H1 (cell line): ENCODE data around the gene SPATS2L. TPM values are rescaled to one million over a fixed set of nuclear protein-coding genes. Genes with fewer than 3 reads are reported as not detected.

Experiments used
- CTCF ChIA-PET: fragments of 300-600 bp; sonication (Branson Sonifier 250); formaldehyde crosslinking; loops from one replicate; lab custom pipeline; 2021; ENCODE audit not compliant: partially characterized antibody; lab: Charles Lee
- POLR2A ChIA-PET: fragments of 300-600 bp; sonication (Branson Sonifier 250); formaldehyde crosslinking; loops from one replicate; lab custom pipeline; 2021; ENCODE audit warnings: inconsistent platforms; ENCODE audit not compliant: partially characterized antibody; lab: Charles Lee
- DNase-seq, 2 experiments: peaks; one replicate each; pipeline versions ENCODE4 v3.0.0 to v3.0.0-alpha.2; 2010 to 2022; ENCODE audit warnings: low spot score in 2 of 2, low read depth in 1 of 2, mixed read lengths in 1 of 2
- FAIRE-seq: peaks from 2 replicates; lab custom pipeline; 2011; peaks lifted over from hg19 to GRCh38; lab: Jason Lieb, UNC
- H2AFZ ChIP-seq: 2 replicates; pipeline ENCODE4 v1.8.1; 2012; ENCODE audit warnings: low read length, inconsistent platforms
- H2AK5ac ChIP-seq: 2 replicates; pipeline ENCODE4 v1.6.1; 2013; ENCODE audit warnings: low read depth, low read length
- H2BK120ac ChIP-seq: replicated peaks from 2 replicates; pipeline ENCODE3; 2013; ENCODE audit warnings: low read depth, low read length, inconsistent platforms
- H2BK12ac ChIP-seq: 2 replicates; pipeline ENCODE4 v1.6.1; 2013; ENCODE audit warnings: low read depth, low read length
- H2BK15ac ChIP-seq: 2 replicates; pipeline ENCODE4 v1.6.1; 2013; ENCODE audit warnings: low read length
- H2BK20ac ChIP-seq: 2 replicates; pipeline ENCODE4 v1.6.1; 2013; ENCODE audit warnings: low read length
- H2BK5ac ChIP-seq: 2 replicates; pipeline ENCODE4 v1.6.1; 2013; ENCODE audit warnings: low read depth, low read length
- H3K14ac ChIP-seq: 2 replicates; pipeline ENCODE4 v1.6.1; 2013; ENCODE audit warnings: inconsistent platforms; ENCODE audit not compliant: insufficient read length
- H3K18ac ChIP-seq: 2 replicates; pipeline ENCODE4 v1.6.1; 2013; ENCODE audit warnings: low read length; ENCODE audit errors: extremely low read depth
- H3K23ac ChIP-seq: 2 replicates; pipeline ENCODE4 v1.6.1; 2013; ENCODE audit warnings: inconsistent platforms; ENCODE audit not compliant: insufficient read length
- H3K23me2 ChIP-seq: 2 replicates; pipeline ENCODE4 v1.6.1; 2013; ENCODE audit warnings: low read depth, low read length
- H3K27ac ChIP-seq: 2 replicates; pipeline ENCODE4 v1.6.1; 2011; ENCODE audit warnings: low read depth, low read length, inconsistent platforms
- H3K27me3 ChIP-seq, 4 experiments: replicated peaks in 1 of 4; 1 replicate in 1 of 4; 2 replicates in 3 of 4; pipeline versions ENCODE4 v1.6.1 to v1.8.1; 2011 to 2013; ENCODE audit warnings: low read length in 3 of 4, mild to moderate bottlenecking in 3 of 4, inconsistent platforms in 2 of 4, mixed read lengths in 2 of 4, moderate library complexity in 1 of 4; ENCODE audit not compliant: control insufficient read depth in 3 of 4, insufficient read depth in 3 of 4; ENCODE audit errors: extremely low read depth in 1 of 4
- H3K36me3 ChIP-seq, 4 experiments: 2 replicates each; pipeline versions ENCODE4 v1.6.1 to v1.8.1; 2011 to 2013; ENCODE audit warnings: mild to moderate bottlenecking in 4 of 4, low read length in 3 of 4, moderate library complexity in 2 of 4, control low read depth in 1 of 4, inconsistent platforms in 1 of 4; ENCODE audit not compliant: insufficient read depth in 4 of 4, control insufficient read depth in 2 of 4
- H3K4ac ChIP-seq: replicated peaks from 2 replicates; pipeline ENCODE3; 2013; ENCODE audit warnings: low read length, low read depth, mixed read lengths, inconsistent platforms; ENCODE audit not compliant: insufficient read length
- H3K4me1 ChIP-seq, 4 experiments: replicated peaks in 1 of 4; 1 replicate in 1 of 4; 2 replicates in 3 of 4; pipeline versions ENCODE4 v1.6.1 to v1.8.1; 2011 to 2013; ENCODE audit warnings: low read length in 3 of 4, inconsistent platforms in 2 of 4, mixed read lengths in 1 of 4; ENCODE audit not compliant: insufficient read depth in 4 of 4, control insufficient read depth in 3 of 4
- H3K4me2 ChIP-seq, 2 experiments: 2 replicates each; pipeline versions ENCODE4 v1.6.1 to v1.8.1; 2011 to 2013; ENCODE audit warnings: low read depth in 2 of 2, low read length in 2 of 2, control low read depth in 1 of 2, inconsistent platforms in 1 of 2, mild to moderate bottlenecking in 1 of 2; ENCODE audit not compliant: insufficient read depth in 1 of 2
- H3K4me3 ChIP-seq, 4 experiments: fragments of 200-600, 300-600 bp in 1 of 4; sonication (generic), shearing (Covaris generic), sonication (Bioruptor Twin) in 1 of 4; 2 replicates each; pipeline versions ENCODE4 v1.5.1 to v1.8.1; 2011 to 2016; ENCODE audit warnings: low read length in 4 of 4, low read depth in 3 of 4, control low read depth in 2 of 4, inconsistent platforms in 2 of 4, mild to moderate bottlenecking in 2 of 4, mixed read lengths in 1 of 4, moderate library complexity in 1 of 4; ENCODE audit not compliant: insufficient read depth in 2 of 4; ENCODE audit errors: extremely low read depth in 1 of 4
- H3K56ac ChIP-seq: replicated peaks from 2 replicates; pipeline ENCODE3; 2013; ENCODE audit warnings: low read depth, mild to moderate bottlenecking, mixed read lengths, low read length, inconsistent platforms; ENCODE audit not compliant: insufficient read length
- H3K79me1 ChIP-seq: 2 replicates; pipeline ENCODE4 v1.6.1; 2013; ENCODE audit warnings: low read depth, low read length, control low read depth
- H3K79me2 ChIP-seq, 2 experiments: 2 replicates each; pipeline versions ENCODE4 v1.6.1 to v1.8.1; 2012 to 2013; ENCODE audit warnings: low read length in 2 of 2, mild to moderate bottlenecking in 2 of 2, inconsistent platforms in 1 of 2; ENCODE audit not compliant: insufficient read depth in 2 of 2, control insufficient read depth in 1 of 2
- H3K9ac ChIP-seq, 4 experiments: replicated peaks in 1 of 4; 1 replicate in 1 of 4; 2 replicates in 3 of 4; pipeline versions ENCODE4 v1.6.1 to v1.8.1; 2011 to 2013; ENCODE audit warnings: low read depth in 3 of 4, low read length in 3 of 4, control low read depth in 2 of 4, mild to moderate bottlenecking in 2 of 4, moderate library complexity in 2 of 4, inconsistent platforms in 1 of 4; ENCODE audit errors: extremely low read depth in 1 of 4
- H3K9me3 ChIP-seq, 2 experiments: 2 replicates each; pipeline versions ENCODE4 v1.6.1 to v1.8.1; 2012 to 2013; ENCODE audit warnings: mild to moderate bottlenecking in 2 of 2, moderate library complexity in 2 of 2, control low read depth in 1 of 2, inconsistent platforms in 1 of 2, low read depth in 1 of 2, low read length in 1 of 2, mixed read lengths in 1 of 2; ENCODE audit not compliant: insufficient read depth in 2 of 2
- H4K20me1 ChIP-seq, 2 experiments: replicated peaks in 1 of 2; 2 replicates each; pipeline versions ENCODE3 to v1.8.1; 2011 to 2013; ENCODE audit warnings: inconsistent platforms in 2 of 2, low read length in 2 of 2, mild to moderate bottlenecking in 1 of 2; ENCODE audit not compliant: insufficient read depth in 2 of 2, control insufficient read depth in 1 of 2
- H4K5ac ChIP-seq: 2 replicates; pipeline ENCODE4 v1.6.1; 2013; ENCODE audit warnings: low read length, low read depth, mixed read lengths, inconsistent platforms; ENCODE audit not compliant: insufficient read length
- H4K8ac ChIP-seq: 2 replicates; pipeline ENCODE4 v1.8.0; 2013; ENCODE audit warnings: mild to moderate bottlenecking, moderate library complexity, low read length, inconsistent platforms; ENCODE audit not compliant: insufficient read depth; ENCODE audit errors: extremely low read depth
- H4K91ac ChIP-seq: replicated peaks from 2 replicates; pipeline ENCODE3; 2013; ENCODE audit warnings: low read length, mixed read lengths, inconsistent platforms; ENCODE audit not compliant: insufficient read length
- ATF3 ChIP-seq: IDR thresholded peaks from 2 replicates; pipeline ENCODE4 v1.6.1; 2011; ENCODE audit warnings: low read depth, mild to moderate bottlenecking, low read length; ENCODE audit not compliant: insufficient read depth
- CREB1 ChIP-seq: IDR thresholded peaks from 2 replicates; pipeline ENCODE4 v1.6.1; 2012; ENCODE audit warnings: inconsistent platforms
- FOSL1 ChIP-seq: IDR thresholded peaks from 2 replicates; pipeline ENCODE4 v1.6.1; 2011; ENCODE audit warnings: mild to moderate bottlenecking, low read depth, low read length, moderate library complexity; ENCODE audit not compliant: insufficient read depth
- GABPA ChIP-seq: IDR thresholded peaks from 2 replicates; pipeline ENCODE4 v1.6.1; 2011; ENCODE audit warnings: mild to moderate bottlenecking, low read length, moderate library complexity, borderline replicate concordance; ENCODE audit not compliant: insufficient read depth
- JUN ChIP-seq: IDR thresholded peaks from 2 replicates; pipeline ENCODE4 v1.6.1; 2011; ENCODE audit warnings: low read depth, mild to moderate bottlenecking, improper control_type of control experiment, low read length
- KDM1A ChIP-seq: fragments of 200-600, 300-600 bp; sonication (generic); IDR thresholded peaks from 2 replicates; pipeline ENCODE4 v1.7.1; 2016; ENCODE audit warnings: mild to moderate bottlenecking, low read length, borderline replicate concordance
- KDM5A ChIP-seq: fragments of 200-600 bp; IDR thresholded peaks from 2 replicates; pipeline ENCODE4 v1.7.1; 2012; ENCODE audit warnings: mild to moderate bottlenecking, low read length, inconsistent platforms, mixed read lengths
- MAX ChIP-seq: IDR thresholded peaks from 2 replicates; pipeline ENCODE4 v1.6.1; 2012; ENCODE audit warnings: inconsistent platforms
- POLR2AphosphoS5 ChIP-seq: IDR thresholded peaks from 2 replicates; pipeline ENCODE4 v1.6.1; 2011; ENCODE audit warnings: low read depth, low read length
- POU5F1 ChIP-seq: IDR thresholded peaks from 2 replicates; pipeline ENCODE4 v1.6.1; 2011; ENCODE audit warnings: low read depth, mild to moderate bottlenecking, low read length, moderate library complexity
- SP2 ChIP-seq: IDR thresholded peaks from 2 replicates; pipeline ENCODE4 v1.6.1; 2012; ENCODE audit warnings: mild to moderate bottlenecking, low read length, inconsistent platforms
- SRF ChIP-seq: IDR thresholded peaks from 2 replicates; pipeline ENCODE4 v1.6.1; 2011; ENCODE audit warnings: mild to moderate bottlenecking, low read depth, low read length, moderate library complexity
- SUZ12 ChIP-seq: fragments of 200-600 bp; sonication (generic); IDR thresholded peaks from 2 replicates; pipeline ENCODE4 v1.6.1; 2012; ENCODE audit warnings: mild to moderate bottlenecking, inconsistent platforms, low read length, moderate library complexity, mixed read lengths
- TAF7 ChIP-seq: optimal IDR thresholded peaks from 2 replicates; pipeline ENCODE3; 2011; ENCODE audit warnings: low read depth, mild to moderate bottlenecking, inconsistent platforms, low read length, moderate library complexity, borderline replicate concordance
- WGBS, 2 experiments: shearing (Covaris generic) in 1 of 2; methylation state at CpG; one replicate each; pipeline versions ENCODE4 v1.1.6 to v1.1.7; 2013 to 2015; ENCODE audit warnings: low lambda C conversion rate in 2 of 2, mixed read lengths in 2 of 2, inconsistent platforms in 1 of 2, low coverage in 1 of 2, missing lambda C conversion rate in 1 of 2; ENCODE audit not compliant: insufficient replicate concordance in 2 of 2, insufficient coverage in 1 of 2, insufficient read length in 1 of 2; ENCODE audit errors: extremely low coverage in 1 of 2, missing lambda C conversion rate in 1 of 2; 5-methylcytosine and 5-hydroxymethylcytosine counted together
- polyA plus RNA-seq, 7 experiments: library from polyadenylated mRNA; depleted of rRNA in 3 of 7; stranded (reverse) in 5 of 7; unstranded in 2 of 7; fragments of >200 nt in 5 of 7; fragments of 200-250 nt in 2 of 7; gene quantifications; 1 replicate in 5 of 7; 2 replicates in 1 of 7; 4 replicates in 1 of 7; pipeline versions ENCODE4 v1.2.1 to v1.2.3, GENCODE V29; 2011 to 2013; ENCODE audit warnings: missing spikeins in 2 of 7, mixed read lengths in 2 of 7
- total RNA-seq: library from RNA; stranded (reverse); fragmentation: NEBNext Ultra II Directional; extraction: Animal tissue kit (Norgen Biotek cat#: 25700); gene quantifications from 2 replicates; pipeline ENCODE4 v1.2.1, GENCODE V29; 2021

The SPATS2L gene
- total and polyA plus RNA-seq, 2 of the 8 experiments (the other 6 are each of a cell fraction or from before 2014, with no cell fraction given) = 67.3 to 189 TPM

GRCh38 chr2:200266406-200266805, 40.1 kb upstream of the SPATS2L start:
- H3K4me2 ChIP-seq = no peak overlapping the region
- TF ChIP-seq ATF3 = no peak
- TF ChIP-seq SUZ12 = no peak
- TF ChIP-seq POLR2AphosphoS5 = no peak
- no peak for TF ChIP-seq FOSL1
- no peak for TF ChIP-seq KDM1A
- no peak for TF ChIP-seq POU5F1
- no peak for TF ChIP-seq GABPA
- TF ChIP-seq CREB1 = no peak
- no peak for TF ChIP-seq SRF
- no peak for TF ChIP-seq TAF7
- no peak for TF ChIP-seq KDM5A
- no peak for TF ChIP-seq JUN
- TF ChIP-seq MAX = no peak
- no peak for TF ChIP-seq SP2
- H2AK5ac ChIP-seq = no peak overlapping the region
- H3K18ac ChIP-seq = no peak overlapping the region
- no peaks in the 10 kb centered on the region for H3K23me2 ChIP-seq
- H3K14ac ChIP-seq = no peak overlapping the region
- ChIA-PET POLR2A (no interaction called here), CTCF (interaction anchor here (0.6 kb wide), 1 partner anchor 346 kb away, joined by 3 read pairs; no protein-coding TSS in a partner anchor)
- H3K4me3 ChIP-seq = no peak overlapping the region
- peaks cover 6 to 10% of the 10 kb centered on the region in 2 experiments; a peak in 2 of 4 replicates for H3K9me3 ChIP-seq
- no peak overlapping the region for H4K8ac ChIP-seq
- no peak overlapping the region for H4K91ac ChIP-seq
- H2BK20ac ChIP-seq = no peak overlapping the region
- H4K20me1 ChIP-seq = no peaks in the 10 kb centered on the region
- no peak overlapping the region for H3K9ac ChIP-seq
- no peak overlapping the region for H3K4ac ChIP-seq
- H3K56ac ChIP-seq = no peak overlapping the region
- FAIRE-seq = no peak
- H3K27me3 ChIP-seq = peaks cover 0 to 1% (median 0%) of the 10 kb centered on the region in 4 experiments; a peak in 1 of 7 replicates
- no peak overlapping the region for H2BK5ac ChIP-seq
- no peaks in the 10 kb centered on the region for H3K36me3 ChIP-seq
- no peaks in the 10 kb centered on the region for H3K79me2 ChIP-seq
- H3K23ac ChIP-seq = no peak overlapping the region
- H2BK15ac ChIP-seq = no peak overlapping the region
- H3K4me1 ChIP-seq = no peaks in the 10 kb centered on the region
- no peaks in the 10 kb centered on the region for H3K79me1 ChIP-seq
- 90% methylated on average over 5 of the region's 5 CpGs; no CpG with 5 or more reads in 1 of the 2 experiments for WGBS, 2 experiments
- no peak overlapping the region for H3K27ac ChIP-seq
- 0 out of 2 replicates have a peak overlapping the region, but pooled peaks have one; percentile 12 for H2AFZ ChIP-seq
- DNase-seq = no peak
- no peak overlapping the region for H2BK120ac ChIP-seq
- no peak overlapping the region for H4K5ac ChIP-seq
- H2BK12ac ChIP-seq = no peak overlapping the region
